ENCODE measurements around the gene NTSR2. TPM values are rescaled to one million over a fixed set of nuclear protein-coding genes. Genes with fewer than 3 reads are reported as not detected.

Gene NTSR2
- total and polyA plus RNA-seq, 10 of the 15 experiments (the other 5 are each of a cell fraction or from before 2014, with no cell fraction given), result not detected

GRCh38 chr2:11683966-11684365 lies 14.0 kb upstream of the NTSR2 start:
- H2AFZ ChIP-seq (ENCODE audit: control insufficient read depth, low read depth, low read length), result no peak overlapping the region
- DNase-seq (ENCODE audit: low read depth, low spot score) (no peak), FAIRE-seq (no peak), ATAC-seq (no peak)
- no peak overlapping the region for H3K4me3 ChIP-seq
- intact Hi-C loops (cut with micrococcal nuclease; ENCODE audit: unreplicated experiment), result loop anchor here (2.0 kb wide), 1 partner anchor 205 kb away; no protein-coding TSS in a partner anchor
- H4K20me1 ChIP-seq (ENCODE audit: control insufficient read depth, insufficient read depth), result no peaks in the 10 kb centered on the region
- H3K27me3 ChIP-seq (replicated peaks in 1 of 2; ENCODE audit: control insufficient read depth in 2 of 2, insufficient read depth in 2 of 2, low read length in 1 of 2), result peaks cover 3 to 5% of the 10 kb centered on the region in 2 experiments; a peak in 3 of 4 replicates
- no peak overlapping the region for H3K4me2 ChIP-seq (ENCODE audit: control insufficient read depth, insufficient read depth)
- CTCF ChIA-PET, result interaction anchor here (0.6 to 2.8 kb wide), 4 partner anchors 20 to 100 kb away, joined by 3 to 14 read pairs (median 6); no protein-coding TSS in a partner anchor
- RAD21 ChIA-PET (ENCODE audit: unreplicated experiment), result no interaction called here
- no peaks in the 10 kb centered on the region for H3K79me2 ChIP-seq (ENCODE audit: control insufficient read depth, insufficient read depth, low read length)
- SMC1A ChIA-PET (ENCODE audit: uncharacterized antibody, unreplicated experiment), result interaction anchor here (1.6 kb wide), 1 partner anchor 99 kb away, joined by 4 read pairs; no protein-coding TSS in a partner anchor
- in situ Hi-C loops (cut with MboI), result no loop called here
- POLR2A ChIA-PET, result no interaction called here
- H3K9me3 ChIP-seq (replicated peaks; ENCODE audit: control insufficient read depth, insufficient read depth, low read length), result no peaks in the 10 kb centered on the region
- H3K36me3 ChIP-seq (ENCODE audit: control insufficient read depth in 2 of 2, insufficient read depth in 2 of 2, low read length in 1 of 2), result no peaks in the 10 kb centered on the region
- H3K4me1 ChIP-seq (ENCODE audit: control insufficient read depth, insufficient read depth, low read length), result 0 out of 2 replicates have a peak, but pooled peaks cover 4% of the 10 kb centered on the region
- BruUV-seq (replicated peaks), result no TSS peak
- no peak overlapping the region for H3K9ac ChIP-seq (ENCODE audit: control insufficient read depth, insufficient read depth, low read length)
- no peak overlapping the region for H3K27ac ChIP-seq (ENCODE audit: control insufficient read depth, insufficient read depth)
- WGBS (ENCODE audit: insufficient coverage, insufficient replicate concordance, low lambda C conversion rate, missing lambda C conversion rate), result 62% methylated on average over 4 of the region's 4 CpGs
- TF ChIP-seq LARP7 (IDR thresholded peaks at IDR 0.05) (no peak), ESRRA (IDR thresholded peaks at IDR 0.05; ENCODE audit: low read length) (no peak), TARDBP (IDR thresholded peaks at IDR 0.05; ENCODE audit: borderline replicate concordance) (no peak), ZNF384 (IDR thresholded peaks at IDR 0.05; ENCODE audit: borderline replicate concordance, low read depth, low read length) (no peak), E2F8 (IDR thresholded peaks at IDR 0.05; ENCODE audit: low read depth, partially characterized antibody) (no peak), MTA3 (IDR thresholded peaks at IDR 0.05; ENCODE audit: borderline replicate concordance, low read length) (no peak), RELA (IDR thresholded peaks at IDR 0.05; ENCODE audit: borderline replicate concordance, partially characterized antibody) (no peak), PML (IDR thresholded peaks at IDR 0.05; ENCODE audit: low read length) (no peak), CBX5 (IDR thresholded peaks at IDR 0.05; ENCODE audit: low read depth) (no peak), KAT2A (conservative IDR thresholded peaks at IDR 0.05; ENCODE audit: control insufficient read depth, low read depth, low read length) (no peak), SMAD1 (IDR thresholded peaks at IDR 0.05; ENCODE audit: low read depth, partially characterized antibody) (no peak), CHD2 (IDR thresholded peaks at IDR 0.05; ENCODE audit: borderline replicate concordance, low read depth, low read length) (no peak), ZNF592 (IDR thresholded peaks at IDR 0.05) (no peak), PRDM15 (CRISPR knock-in tag; IDR thresholded peaks at IDR 0.05) (no peak), STAT3 (IDR thresholded peaks at IDR 0.05; ENCODE audit: low read depth, low read length) (no peak)
